ENCODE data around the gene CYB5R2. TPM values are rescaled to one million over a fixed set of nuclear protein-coding genes. Genes with fewer than 3 reads are reported as not detected.
A peak's percentile ranks its signal among the peaks of the same experiment; 100 is the strongest.
"Not testable (repeated sequence)": the region's sequence is repeated elsewhere in the genome, so short reads cannot be mapped to it uniquely, and the experiment has no call there.

CYB5R2 gene
- total RNA-seq, 1 donor from 2014 or later: 0.67 TPM

DNA sequence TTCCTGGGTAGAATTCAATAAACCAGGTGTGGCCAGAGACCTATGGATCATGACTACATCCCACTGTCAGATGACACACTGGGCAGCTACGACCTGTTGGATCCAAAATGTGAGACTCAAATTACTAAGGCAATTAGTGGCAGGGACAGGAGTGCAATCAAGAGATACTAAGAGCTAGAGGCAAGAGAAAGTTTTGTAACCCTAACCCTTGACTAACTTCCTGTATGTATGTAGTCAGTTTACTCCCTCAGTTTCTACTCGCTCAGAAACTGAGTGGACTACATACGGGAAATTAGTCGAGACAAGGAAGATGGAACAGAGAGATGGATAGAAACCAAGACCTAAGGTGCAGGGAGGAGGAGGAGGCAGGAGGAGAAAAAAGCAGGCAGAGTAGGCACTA, 2.7 kb downstream of the CYB5R2 start:
- DNase-seq (ENCODE audit: low read depth): no peak

DNA sequence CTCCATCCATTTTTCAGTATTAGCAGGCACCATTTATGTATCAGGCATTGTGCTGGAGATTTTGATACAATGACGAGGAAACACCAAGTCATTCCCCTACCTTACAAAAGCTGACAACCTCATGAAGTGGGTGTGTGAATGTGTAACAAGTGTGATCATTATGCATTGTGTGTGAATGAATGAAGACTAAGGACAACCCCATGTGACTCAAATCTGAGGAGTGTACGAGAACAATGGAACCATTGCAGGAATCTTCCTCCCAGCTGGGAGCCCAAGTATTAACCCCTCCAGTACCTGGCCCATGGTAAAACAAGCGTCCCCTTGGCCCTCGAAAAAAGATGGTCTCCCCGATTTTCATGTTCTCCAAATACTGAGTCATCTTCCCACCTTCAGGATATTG, 4.4 kb downstream of the CYB5R2 start:
- no peak for DNase-seq (ENCODE audit: low read depth)

DNA sequence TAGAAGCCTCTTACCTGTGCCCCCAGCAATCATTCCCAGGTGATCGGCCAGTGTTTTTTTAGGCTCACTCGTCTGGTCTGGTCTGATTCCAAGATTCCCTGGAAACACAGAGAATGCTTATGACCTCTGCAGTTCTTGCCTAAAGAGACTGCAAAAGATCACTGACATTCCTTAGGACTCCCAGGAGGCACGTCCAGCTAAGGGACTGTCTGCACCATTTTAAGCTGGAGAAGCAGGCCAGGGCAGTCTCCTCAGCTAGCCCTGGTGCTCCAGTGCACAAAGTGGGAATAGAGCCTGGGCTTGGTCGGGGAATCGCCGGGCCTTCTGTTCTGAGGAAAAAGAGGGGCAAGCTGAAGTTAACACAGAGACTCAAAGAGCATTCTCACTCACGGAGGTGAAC, 4.8 kb downstream of the CYB5R2 start:
- DNase-seq (ENCODE audit: low read depth): no peak

DNA sequence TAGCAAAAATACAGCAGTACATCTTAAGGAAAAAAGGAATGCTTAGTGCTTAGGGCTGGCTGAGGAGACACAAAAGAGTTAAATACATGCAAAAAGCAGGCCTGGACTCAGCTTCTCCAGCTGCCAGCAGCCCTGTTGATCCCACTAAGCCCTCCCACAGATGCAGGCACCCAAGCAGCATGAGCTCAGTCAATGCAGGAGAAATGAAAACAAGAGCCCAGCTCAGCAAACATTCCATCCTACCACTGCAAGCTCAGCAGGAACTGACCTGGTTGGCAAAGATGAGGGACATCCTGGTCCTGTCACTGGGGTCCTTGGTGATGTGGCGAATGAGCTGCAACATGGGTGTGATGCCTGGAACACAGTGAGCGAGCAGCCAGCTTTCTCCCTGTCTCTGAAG, 5.8 kb downstream of the CYB5R2 start:
- no peak for DNase-seq (ENCODE audit: low read depth)

DNA sequence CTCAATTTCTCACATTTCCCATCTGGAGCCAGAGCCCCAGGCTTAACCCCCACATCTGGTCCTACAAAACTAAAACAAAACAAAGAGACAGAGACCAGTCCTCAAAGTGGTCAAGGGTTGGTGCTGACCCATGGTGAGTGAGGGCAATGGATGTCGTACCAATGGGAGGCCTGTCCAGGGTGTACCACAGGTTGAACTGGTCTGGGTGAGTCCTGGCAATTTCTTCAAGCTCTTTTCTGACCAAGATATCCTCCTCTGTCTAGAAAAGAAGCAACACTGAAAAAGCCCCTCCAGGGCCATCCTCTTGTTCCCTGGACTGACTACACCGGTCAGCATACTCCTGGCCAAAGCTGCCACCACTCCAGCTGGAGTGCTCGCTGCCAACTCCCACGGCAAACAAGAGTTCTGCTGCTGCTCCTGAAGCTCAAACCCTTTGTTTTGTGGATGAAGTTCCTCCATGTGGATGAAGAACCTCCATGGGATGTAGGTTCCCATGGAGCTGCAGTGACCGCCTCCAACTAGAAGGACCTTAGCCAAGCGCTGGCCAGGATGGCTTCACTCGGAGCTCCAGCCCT, 6.9 kb downstream of the CYB5R2 start:
- DNase-seq (ENCODE audit: low read depth): no peak

DNA sequence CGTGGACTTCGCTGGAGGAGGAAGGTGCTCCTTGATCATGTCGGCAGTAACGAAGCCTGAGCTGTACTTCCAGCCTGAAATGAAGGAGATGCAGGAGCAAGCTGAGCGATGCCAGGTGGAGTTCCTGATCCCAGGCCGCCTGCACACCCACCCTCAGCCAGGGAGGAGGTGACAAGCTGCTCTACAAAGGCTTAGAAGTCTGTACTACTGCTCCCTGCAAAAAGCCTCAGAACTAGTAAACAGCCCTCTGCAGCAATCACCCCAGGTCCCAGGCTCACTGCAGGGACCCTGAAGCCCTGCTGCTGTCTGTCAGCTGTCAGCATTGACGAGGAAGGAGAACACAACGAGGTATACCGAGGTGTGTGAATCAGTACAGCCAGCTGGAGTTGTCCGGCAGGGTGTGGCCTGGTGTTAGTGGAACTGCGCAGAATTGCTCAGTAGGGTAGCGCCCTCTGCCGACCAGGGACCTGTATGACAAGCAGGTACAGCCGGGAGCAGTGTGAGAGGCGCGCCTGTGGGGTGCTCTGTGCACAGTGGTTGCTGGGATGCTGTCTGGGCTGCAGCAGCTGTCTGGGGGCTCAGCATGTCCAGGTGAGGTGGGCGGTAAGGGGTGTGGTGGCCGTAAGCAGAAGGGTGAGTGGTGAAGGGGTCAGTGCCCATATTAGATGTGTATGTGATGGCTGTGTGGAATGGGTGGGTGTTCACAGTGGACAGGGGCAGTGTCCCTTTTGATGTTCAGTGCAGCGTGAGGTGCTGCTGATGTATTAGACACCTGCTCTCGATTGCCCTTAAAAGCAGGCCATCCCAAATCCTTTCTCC, 7.6 kb downstream of the CYB5R2 start:
- peak; percentile 65 for DNase-seq (ENCODE audit: low read depth)

DNA sequence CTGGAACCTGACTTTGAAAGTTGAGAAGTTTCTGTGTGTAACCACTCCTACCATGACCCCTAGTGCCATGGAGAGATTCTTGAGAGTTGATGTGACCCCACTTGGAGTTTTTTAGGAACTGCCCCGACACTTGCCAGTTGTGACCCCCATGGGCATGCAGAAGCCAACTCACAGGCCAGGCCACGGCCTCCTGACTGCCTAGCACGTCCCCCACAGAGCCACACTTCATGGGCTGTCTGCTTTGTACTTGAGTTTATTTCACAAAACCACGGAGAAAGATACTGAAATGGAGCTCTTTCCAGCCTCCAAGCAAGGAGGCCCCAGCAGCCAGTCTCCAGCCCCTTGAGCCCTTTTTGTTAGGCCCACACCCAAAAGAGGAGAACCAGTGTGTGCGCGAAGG, 8.4 kb downstream of the CYB5R2 start:
- DNase-seq (ENCODE audit: low read depth): no peak

DNA sequence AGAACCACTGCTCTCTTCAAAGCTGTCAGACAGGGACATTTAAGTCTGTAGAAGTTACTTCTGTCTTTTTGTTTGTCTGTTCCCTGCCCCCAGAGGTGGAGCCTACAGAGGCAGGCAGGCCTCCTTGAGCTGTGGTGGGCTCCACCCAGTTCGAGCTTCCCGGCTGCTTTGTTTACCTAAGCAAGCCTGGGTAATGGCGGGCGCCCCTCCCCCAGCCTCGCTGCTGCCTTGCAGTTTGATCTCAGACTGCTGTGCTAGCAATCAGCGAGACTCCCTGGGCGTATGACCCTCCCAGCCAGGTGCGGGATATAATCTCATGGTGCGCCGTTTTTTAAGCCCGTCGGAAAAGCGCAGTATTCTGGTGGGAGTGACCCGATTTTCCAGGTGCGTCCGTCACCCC, 9.8 kb downstream of the CYB5R2 start:
- not testable (repeated sequence) for DNase-seq (ENCODE audit: low read depth)

DNA sequence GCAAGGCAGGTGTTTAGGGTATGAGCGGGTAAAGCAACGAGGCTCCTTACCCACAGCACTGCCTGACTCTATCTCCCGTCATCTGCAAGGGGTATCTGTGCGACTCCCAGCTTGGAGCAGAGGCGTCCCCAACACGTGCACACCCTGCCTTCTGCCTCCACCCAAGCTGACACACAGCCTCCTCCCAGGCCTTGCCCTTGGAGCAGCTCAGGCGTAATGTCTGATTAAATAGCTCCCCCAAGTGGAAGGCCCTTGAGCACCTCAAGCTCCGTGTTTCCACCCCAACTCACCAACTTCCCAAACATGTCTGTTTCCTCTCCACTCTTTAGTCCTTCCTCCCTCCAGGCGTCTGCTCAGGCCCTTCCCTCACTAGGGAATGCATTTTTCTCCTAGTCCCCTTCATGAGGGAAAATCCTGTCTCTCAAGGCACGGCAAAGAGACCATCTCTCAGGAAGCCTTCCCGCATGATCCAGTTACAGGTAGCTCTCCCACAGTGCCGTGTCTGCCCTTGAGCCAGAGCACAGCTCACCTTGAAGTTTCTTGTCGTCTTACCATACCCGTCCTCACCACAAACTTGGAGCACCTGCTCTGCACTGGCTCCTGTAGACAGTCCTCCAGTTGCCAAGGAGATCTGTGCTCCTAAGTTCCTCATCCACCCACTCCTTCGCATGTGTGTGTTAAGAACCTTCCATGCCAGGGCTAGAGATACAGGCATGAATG, 15.8 kb downstream of the CYB5R2 start:
- DNase-seq (ENCODE audit: low read depth): peak; percentile 49

DNA sequence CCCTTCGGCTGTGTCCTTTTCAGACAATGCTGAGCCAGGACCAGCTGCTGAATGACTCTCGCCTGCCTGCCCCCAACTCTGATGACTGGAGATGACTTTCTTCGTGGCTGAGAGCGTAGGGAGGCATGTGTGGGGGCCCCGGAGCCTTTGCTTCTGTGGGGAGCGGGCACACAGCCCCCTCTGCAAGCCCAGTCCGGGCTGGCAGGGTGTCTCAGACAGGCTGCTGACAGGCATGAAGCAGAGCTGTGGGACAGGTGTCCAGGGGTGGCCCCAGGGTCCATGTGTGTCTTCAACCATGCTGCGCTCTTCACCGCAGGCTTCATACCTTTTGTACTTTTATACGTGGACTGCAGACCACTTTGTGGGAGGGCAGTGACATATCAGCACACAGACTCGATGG, 16.6 kb downstream of the CYB5R2 start:
- peak; percentile 38 for DNase-seq (ENCODE audit: low read depth)

DNA sequence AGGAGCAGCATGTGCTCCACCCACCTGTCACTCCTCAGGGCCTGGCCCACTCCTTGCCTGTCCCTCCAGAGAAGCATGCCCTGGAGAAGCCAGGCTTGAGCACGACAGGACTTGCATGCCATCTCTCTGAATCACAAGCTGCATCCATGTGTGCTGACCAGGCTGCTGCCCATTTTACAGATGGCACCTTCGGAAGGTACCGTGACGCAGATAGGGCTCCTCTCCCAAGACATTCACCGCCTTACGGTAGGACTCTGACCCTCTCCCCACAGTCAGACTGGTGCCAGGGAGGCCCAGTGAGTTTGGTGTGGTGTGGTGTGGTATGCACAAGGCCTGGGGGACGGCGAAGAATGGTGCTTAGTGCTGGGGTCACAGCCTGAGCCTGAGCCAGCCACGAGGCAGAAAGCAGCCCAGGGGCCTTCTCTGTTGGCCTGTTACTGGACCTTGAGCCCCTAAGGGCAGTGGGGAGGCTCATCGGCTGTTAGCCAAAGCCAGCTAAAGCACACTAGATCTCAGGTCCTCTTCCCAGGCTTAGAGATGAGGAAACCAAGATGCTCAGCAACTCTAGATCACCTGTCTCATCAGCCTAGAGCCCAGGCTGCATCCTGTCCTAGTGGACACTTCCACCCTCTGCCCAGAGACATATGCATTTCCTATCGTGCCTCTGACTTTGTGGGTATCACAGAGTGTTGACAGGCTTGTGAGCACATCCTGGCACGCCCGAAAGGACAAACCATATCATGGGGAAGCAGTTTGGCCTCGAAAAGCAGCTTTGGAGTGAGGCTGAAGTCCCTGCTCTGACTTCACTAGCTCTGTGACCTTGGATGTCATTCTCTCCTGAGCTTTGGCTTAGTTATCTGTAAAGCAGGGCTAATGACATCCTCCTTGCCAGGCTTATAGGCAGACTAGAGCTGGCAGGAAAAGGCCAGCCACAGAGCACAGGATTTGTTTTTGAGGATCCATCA, 17.8 kb downstream of the CYB5R2 start:
- no peak for DNase-seq (ENCODE audit: low read depth)

DNA sequence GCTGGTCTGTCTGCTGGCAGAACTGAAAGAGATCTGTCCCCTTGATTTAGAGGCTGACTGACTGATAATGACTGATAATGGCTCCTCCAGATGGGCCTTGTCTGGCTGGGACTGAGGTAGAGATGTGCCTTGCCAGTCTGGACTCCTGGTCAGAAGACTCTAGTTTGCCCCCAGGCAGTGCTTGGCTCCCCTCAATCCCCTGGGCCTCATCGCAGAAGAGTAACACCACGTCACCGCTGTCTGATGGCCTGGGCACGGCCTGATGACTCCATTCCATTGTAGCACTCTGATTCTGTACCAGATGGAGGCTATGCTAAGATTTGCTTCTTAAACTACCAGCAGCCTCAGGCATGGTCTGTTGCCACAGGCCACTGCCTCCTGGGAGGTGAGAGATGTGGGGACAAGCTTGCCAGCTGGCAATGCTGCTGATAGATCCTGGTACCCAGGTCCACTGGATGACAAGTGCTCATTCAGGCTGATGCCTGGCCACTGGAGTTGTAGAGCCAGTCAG, 19.1 kb downstream of the CYB5R2 start:
- no peak for DNase-seq (ENCODE audit: low read depth)

DNA sequence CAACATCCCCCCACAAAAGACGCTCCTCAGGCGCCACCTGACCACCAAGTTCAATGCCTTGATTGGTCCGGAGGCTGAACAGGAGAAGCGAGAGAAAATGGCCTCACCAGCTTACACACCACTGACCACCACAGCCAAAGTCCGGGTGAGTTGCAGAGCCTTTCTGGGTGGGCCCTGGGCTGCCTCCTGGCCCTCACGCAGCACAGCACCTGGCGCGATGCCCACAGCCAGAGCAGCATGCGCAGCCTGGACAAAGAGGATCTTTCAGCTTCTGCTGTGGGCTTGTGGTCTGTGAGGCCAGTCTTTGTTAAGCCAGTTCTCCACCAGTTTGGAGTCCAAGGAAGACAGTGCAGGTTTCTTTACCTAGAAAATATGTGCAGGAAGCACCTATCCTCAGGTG, 21.6 kb downstream of the CYB5R2 start:
- no peak for DNase-seq (ENCODE audit: low read depth)

DNA sequence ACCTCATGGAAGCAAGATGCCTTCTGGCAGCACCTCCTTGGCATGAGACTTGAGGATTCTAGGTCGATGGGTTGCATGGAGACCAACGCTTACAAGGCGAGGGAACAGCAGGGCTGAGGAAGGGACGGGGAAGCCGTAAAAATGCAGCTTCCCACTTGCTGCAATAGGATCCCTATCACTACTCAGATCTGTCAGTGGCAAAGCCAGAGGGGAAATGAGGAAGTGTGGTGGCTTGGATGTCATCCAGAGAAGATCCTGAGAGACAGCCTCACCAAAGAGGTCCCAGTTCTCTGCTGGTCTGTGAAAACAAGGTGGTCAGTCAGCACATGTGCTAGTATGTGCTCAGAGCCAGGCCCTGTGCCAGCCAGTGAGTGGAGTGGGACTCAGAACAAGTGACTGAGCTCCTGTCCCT, 22.2 kb downstream of the CYB5R2 start:
- DNase-seq (ENCODE audit: low read depth): peak; percentile 17

DNA sequence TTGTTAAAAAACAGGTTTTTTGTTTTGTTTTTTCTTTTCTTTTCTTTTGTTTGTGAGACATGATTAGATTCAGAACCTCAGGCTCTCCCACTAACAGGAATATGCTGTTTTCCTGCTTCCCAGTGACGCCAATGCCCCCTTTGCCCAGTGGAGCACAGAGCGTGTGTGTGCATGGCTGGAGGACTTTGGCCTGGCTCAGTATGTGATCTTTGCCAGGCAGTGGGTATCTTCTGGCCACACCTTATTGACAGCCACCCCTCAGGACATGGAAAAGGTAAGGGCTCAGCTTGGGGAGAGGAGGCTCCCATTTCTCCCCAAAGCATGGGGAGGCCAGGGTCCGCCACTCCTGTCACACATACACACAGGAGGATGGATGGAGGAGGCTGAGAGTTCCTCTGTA, 25.0 kb downstream of the CYB5R2 start:
- no peak for DNase-seq (ENCODE audit: low read depth)

DNA sequence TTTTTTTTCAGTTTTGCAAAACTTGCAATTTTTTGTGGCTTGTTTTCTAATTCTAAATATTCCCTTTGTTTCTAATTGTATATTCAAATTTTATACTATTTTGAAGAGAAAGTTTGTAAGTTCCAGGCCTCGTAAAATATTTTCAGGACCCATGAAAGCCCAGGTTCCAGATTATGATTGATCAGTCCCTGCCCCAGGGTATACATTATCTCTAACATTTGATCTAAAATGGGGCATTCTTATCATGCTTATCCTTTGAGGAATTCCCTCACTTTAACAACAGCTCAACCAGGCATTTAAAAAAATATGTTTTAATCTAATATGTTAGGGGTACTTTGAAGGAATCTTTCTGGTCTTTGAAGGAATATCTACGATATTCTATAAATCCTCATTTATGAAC, 26.4 kb downstream of the CYB5R2 start:
- DNase-seq (ENCODE audit: low read depth): no peak

DNA sequence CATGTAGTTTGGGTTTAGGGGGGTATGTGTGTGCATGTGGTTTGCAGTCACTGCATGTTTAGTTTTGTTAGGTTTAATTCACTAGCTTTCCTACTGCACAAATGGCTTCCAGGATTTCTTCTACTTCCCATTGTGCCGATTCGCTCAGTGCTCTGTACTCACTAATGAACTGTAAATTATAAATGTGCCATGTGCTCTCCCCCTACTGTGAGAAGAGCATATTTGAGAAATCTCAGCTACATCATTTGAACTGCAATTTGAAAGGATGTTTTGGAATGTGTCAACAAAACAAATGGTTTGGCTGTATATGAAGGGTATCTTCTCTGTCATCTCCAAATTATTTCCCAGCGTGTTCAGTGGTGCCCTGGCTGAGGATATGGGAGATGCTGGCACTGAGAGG, 28.1 kb downstream of the CYB5R2 start:
- DNase-seq (ENCODE audit: low read depth): no peak

DNA sequence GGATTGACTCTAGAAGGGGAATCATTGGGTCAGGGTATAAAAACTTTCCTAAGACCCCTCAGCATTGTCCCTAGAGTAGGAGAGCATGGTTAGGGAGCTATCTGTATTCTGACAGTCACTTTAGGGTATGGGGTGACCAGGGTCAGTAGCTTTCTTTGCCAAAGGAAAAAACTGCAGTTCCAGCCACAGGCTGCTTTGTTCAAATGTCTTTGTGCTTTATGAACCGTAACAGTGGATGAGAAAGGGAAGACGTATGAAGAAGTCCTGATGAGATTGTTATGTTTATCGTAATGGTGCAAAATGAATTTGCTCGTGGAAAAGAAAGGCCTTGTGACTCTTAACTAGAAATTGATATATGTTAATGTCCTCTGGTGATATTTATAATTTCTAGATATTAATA, 30.0 kb downstream of the CYB5R2 start:
- no peak for DNase-seq (ENCODE audit: low read depth)

DNA sequence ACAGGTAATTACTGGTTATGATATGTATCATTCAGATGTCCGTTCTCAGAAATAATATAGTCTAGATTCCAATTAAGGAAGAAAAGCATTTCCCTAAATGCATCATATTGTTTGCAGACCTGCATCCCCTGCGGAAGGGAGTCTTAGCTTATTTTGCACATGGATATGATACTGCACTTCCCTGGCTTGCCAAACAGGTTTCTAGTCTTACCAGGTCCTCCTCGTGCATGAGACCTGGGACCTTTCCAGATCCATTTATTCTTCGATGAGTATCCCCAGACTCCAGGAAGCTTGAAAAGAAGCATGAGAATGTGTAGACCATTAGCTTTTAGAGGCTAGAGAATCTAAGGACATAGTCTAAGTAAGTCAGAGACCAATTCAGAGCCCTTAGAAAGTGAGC, 30.6 kb downstream of the CYB5R2 start:
- no peak for DNase-seq (ENCODE audit: low read depth)

DNA sequence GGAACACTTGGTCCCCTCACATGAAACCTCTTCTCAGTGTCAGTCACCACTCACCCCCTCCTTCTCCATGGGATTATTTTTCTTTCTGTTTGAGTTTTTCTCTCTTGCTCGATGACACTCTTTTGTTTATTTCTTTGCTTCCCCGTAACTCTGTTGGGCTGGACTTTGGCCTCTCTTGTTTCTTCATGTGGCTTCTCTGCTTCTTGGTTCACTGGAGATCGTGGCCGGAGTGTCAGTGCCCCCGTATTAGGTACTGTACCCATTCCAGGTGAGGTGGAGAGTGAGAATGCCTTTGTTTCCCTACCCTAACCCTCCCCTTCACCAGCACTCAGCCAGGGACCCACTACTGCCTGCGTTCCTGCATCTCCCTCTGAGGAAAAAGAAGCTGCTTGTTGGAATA, 32.5 kb downstream of the CYB5R2 start:
- no peak for DNase-seq (ENCODE audit: low read depth)

DNA sequence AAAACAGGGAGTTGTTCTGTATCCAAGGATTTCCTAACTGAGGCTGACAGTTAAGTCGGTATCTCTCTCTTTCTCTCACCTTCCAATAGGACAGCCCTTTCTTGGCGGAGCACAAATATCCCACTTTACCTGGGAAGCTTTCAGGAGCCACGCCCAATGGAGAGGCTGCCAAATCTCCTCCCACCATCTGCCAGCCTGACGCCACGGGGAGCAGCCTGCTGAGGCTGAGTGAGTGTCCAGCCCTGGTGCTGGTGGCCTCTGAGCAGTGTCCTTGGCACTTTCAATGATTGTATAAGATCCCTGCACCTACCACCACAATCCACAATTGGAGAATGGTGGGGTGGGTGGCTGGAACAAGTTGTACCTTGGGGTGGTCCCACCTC, 33.7 kb downstream of the CYB5R2 start:
- no peak for DNase-seq (ENCODE audit: low read depth)
